ENCODE measurements around the gene TAPBP.

- TF ChIP-seq CTCF (IDR thresholded peaks at IDR 0.05; ENCODE audit: low read length) (no peak), EZH2 (IDR thresholded peaks at IDR 0.05; ENCODE audit: borderline replicate concordance, low read length) (no peak)
Measured at GRCh38 chr6:33279257-33279695, 34.6 kb downstream of the TAPBP start.

All from OCI-LY1 (cell line).